Spleen (tissue), 7 donors: ENCODE data around the gene RAD51B.

Source experiments
- CTCF ChIP-seq, 11 experiments: fragments of 200-600 bp in 7 of 11; fragments of 450-650 bp in 4 of 11; sonication (generic) in 4 of 11; IDR thresholded peaks in 8 of 11; conservative IDR thresholded peaks in 3 of 11; 1 replicate in 7 of 11; 2 replicates in 4 of 11; pipeline versions ENCODE4 v1.4.0 to v1.8.0; 2016 to 2021; ENCODE audit warnings: antibody characterized with exemption in 11 of 11, inconsistent platforms in 4 of 11, mild to moderate bottlenecking in 1 of 11
- POLR2A ChIP-seq, 3 donors: fragments of 450-650 bp; IDR thresholded peaks; one replicate each; pipeline ENCODE4 v1.5.1; 2017; ENCODE audit warnings: antibody characterized with exemption in 3 of 3, mild to moderate bottlenecking in 1 of 3
- POLR2AphosphoS5 ChIP-seq, 3 donors: sonication (generic); formaldehyde crosslinking; IDR thresholded peaks; one replicate each; pipeline ENCODE4 v1.5.1; 2017; ENCODE audit warnings: antibody characterized with exemption in 3 of 3
- donor health status: DM: no; HTN: no; CAD: no; lungs with moderate emphysema.
- donor health status: DM: no; HTN: no; CAD: no.
- donor health status: DM: no; HTN: no; CAD: no.

- TF ChIP-seq CTCF (IDR thresholded peaks at IDR 0.05 in 8 of 11, conservative IDR thresholded peaks at IDR 0.05 in 3 of 11), result no peak
- no peak for TF ChIP-seq POLR2AphosphoS5 (IDR thresholded peaks at IDR 0.05)
- TF ChIP-seq POLR2A (IDR thresholded peaks at IDR 0.05), result no peak
Observed at GRCh38 chr14:68255693-68256178, 436.2 kb downstream of the RAD51B start.
